Hypothalamus (tissue), 51 donors: ENCODE results near the gene OR13A1.
"Not testable (repeated sequence)": the region's sequence is repeated elsewhere in the genome, so short reads cannot be mapped to it uniquely, and the experiment has no call there.

Experiments
- DNase-seq, 51 donors: peaks; one replicate each; lab custom pipeline; 2025; lab: John Stamatoyannopoulos, UW

The OR13A1 gene

DNA sequence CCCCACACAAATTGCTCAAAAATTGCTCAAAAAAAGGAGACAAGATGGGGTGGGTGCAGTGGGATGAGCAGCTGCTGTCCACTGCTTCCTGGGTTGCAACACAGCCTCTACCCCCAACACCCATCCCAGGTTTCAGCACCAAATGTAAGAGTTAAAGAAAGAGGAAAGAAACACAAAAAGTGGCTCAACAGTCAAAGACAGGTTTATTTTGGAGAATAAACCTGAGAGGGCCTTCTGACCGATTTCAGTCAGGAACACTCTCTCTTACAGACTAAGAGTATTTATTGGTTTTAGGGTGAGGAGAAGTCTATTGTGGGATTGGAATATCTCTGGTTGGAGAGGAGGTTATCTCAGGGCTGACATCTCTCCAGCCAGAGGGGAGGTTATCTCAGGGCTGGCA lies 28.4 kb downstream of the OR13A1 start:
- no peak for DNase-seq

GRCh38 chr10:45282061-45282460 lies 33.3 kb downstream of the OR13A1 start:
- no peak for DNase-seq

GRCh38 chr10:45280113-45280760 lies 35.2 kb downstream of the OR13A1 start:
- no peak for DNase-seq

GRCh38 chr10:45279682-45280081 lies 35.7 kb downstream of the OR13A1 start:
- no peak for DNase-seq

- DNase-seq = no peak
These were observed 36.4 kb downstream of the OR13A1 start for GRCh38 chr10:45278860-45279498.

DNA sequence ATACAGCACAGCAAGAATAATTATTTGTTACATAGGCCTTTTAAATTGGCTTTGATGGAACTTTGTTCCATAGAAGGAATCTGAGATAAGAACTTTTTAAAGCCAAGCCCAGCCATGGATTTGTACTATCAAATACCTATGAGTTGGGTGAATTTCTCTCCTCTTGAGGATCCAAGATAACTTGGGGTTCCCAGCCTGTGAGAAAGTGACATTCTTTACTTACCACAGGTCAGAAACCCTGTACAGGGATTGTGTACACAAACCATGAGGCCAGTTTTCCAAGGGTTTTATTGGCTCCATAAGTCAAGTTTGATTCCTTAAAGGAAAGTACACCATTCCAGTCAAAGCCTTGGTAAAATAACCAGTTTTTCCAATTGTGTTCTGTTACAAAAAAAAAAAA lies 39.3 kb downstream of the OR13A1 start:
- DNase-seq = not testable (repeated sequence)

DNA sequence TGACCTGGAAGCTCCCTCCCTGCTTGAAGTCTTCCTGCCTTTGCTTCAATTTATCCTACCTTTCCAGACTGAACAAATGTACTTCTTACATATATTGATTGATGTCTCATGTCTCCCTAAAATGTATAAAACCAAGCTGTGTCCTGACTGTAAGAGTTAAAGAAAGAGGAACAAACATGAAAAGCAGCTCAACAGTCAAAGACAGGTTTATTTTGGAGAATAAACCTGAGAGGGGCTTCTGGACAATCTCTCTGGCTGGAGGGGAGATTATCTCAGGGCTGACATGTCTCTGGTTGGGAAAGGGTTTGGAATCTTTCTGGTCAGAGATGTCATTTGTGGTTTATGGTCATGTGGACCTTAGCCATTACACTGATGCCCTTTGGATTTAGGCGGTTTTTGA lies 41.0 kb downstream of the OR13A1 start:
- no peak for DNase-seq

GRCh38 chr10:45267777-45268176 lies 47.6 kb downstream of the OR13A1 start:
- DNase-seq = not testable (repeated sequence)

GRCh38 chr10:45265996-45266395 lies 49.4 kb downstream of the OR13A1 start:
- no peak for DNase-seq

- no peak for DNase-seq
These were observed 53.5 kb downstream of the OR13A1 start for GRCh38 chr10:45261946-45262345.

DNA sequence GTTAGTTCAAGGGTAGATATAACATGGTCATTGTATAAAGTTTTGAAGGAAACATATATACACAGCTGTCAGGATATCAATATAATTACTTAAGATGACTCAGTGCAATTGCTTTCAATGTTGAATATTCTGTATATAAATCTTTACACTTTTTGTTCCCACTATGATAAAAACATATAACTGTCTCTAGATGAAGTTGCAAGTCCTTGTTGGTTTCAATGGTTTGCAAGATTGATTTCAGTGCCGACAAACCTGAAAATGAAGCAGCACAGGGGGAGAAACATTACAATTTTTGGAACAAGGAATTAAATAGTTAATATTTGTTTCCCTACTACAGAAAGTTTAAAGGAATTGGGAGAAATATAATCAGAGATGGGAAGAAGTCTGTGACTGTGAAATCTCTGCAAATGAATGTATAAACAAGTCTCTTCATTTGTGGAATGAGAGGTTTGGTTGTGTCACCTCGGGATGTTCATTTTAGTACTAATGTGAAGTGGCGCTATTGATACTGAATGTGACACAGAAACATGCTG lies 54.1 kb downstream of the OR13A1 start:
- no peak for DNase-seq

GRCh38 chr10:45260635-45261034 lies 54.8 kb downstream of the OR13A1 start:
- not testable (repeated sequence) for DNase-seq

DNA sequence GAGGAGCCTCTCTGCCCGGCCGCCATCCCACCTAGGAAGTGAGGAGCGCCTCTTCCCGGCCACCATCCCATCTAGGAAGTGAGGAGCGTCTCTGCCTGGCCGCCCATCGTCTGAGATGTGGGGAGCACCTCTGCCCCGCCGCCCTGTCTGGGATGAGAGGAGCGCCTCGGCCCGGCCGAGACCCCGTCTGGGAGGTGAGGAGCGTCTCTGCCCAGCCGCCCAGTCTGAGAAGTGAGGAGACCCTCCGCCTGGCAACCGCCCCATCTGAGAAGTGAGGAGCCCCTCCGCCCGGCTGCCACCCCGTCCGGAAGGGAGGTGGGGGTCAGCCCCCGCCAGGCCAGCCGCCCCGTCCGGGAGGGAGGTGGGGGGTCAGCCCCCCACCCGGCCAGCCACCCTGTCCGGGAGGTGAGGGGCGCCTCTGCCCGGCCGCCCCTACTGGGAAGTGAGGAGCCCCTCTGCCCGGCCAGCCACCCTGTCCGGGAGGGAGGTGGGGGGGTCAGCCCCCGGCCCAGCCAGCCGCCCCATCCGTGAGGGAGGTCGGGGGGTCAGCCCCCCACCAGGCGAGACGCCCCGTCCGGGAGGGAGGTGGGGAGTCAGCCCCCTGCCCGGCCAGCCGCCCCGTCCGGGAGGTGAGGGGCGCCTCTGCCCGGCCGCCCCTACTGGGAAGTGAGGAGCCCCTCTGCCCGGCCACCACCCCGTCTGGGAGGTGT lies 55.5 kb downstream of the OR13A1 start:
- not testable (repeated sequence) for DNase-seq

DNA sequence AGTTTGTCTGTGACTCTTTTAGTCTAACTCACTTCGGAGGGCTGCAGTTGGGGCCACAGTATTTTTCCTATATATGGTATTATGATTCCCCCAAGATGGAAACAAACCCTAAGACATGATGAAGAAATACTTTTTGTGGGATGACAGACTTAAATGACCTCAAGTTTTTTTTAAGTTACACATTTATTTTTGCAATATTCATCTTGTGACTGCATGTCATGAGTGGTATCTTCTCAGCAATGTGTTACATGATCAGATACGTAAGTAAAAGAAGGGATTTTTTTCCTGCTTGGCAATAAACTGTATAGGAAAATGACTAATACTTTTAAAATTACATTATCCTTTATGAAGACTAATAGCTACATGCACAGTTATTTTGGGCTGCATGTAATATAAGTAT lies 57.8 kb downstream of the OR13A1 start:
- DNase-seq = no peak

- no peak for DNase-seq
These were observed 59.2 kb downstream of the OR13A1 start for GRCh38 chr10:45256246-45256645.

GRCh38 chr10:45255706-45256105 lies 59.7 kb downstream of the OR13A1 start:
- DNase-seq = no peak

GRCh38 chr10:45254892-45255291 lies 60.5 kb downstream of the OR13A1 start:
- DNase-seq = no peak

GRCh38 chr10:45253183-45253914 lies 62.1 kb downstream of the OR13A1 start:
- DNase-seq = no peak
